GM06990 (cell line): ENCODE measurements around the gene MAPKAP1.
A peak's percentile ranks its signal among the peaks of the same experiment; 100 is the strongest.

ENCODE experiments used
- DNase-seq: peaks from one replicate; pipeline ENCODE4 v3.0.0-alpha.2; 2011; ENCODE audit not compliant: insufficient read length; ENCODE audit errors: extremely low read depth
- H3K27me3 ChIP-seq: replicated peaks from 2 replicates; pipeline ENCODE4 v1.6.0; 2011; ENCODE audit warnings: low read length; ENCODE audit not compliant: control insufficient read depth, insufficient read depth
- H3K36me3 ChIP-seq: 2 replicates; pipeline ENCODE4 v1.5.1; 2011; ENCODE audit warnings: low read length; ENCODE audit not compliant: control insufficient read depth, insufficient read depth
- H3K4me3 ChIP-seq: replicated peaks from 2 replicates; pipeline ENCODE4 v1.5.1; 2011; ENCODE audit warnings: low read depth, mild to moderate bottlenecking, control low read depth, low read length
- CTCF ChIP-seq: IDR thresholded peaks from 2 replicates; pipeline ENCODE4 v1.5.1; 2011; ENCODE audit warnings: low read length, control low read depth, mild to moderate bottlenecking, inconsistent platforms; ENCODE audit not compliant: insufficient read depth, poor library complexity, severe bottlenecking

MAPKAP1 gene

GRCh38 chr9:125639057-125639456 lies 68.0 kb downstream of the MAPKAP1 start:
- no peak for DNase-seq
- Histone ChIP-seq H3K36me3 (no peaks in the 10 kb centered on the region), H3K4me3 (no peak overlapping the region), H3K27me3 (no peaks in the 10 kb centered on the region)
- no peak for TF ChIP-seq CTCF

- Histone ChIP-seq H3K4me3 (no peak overlapping the region), H3K27me3 (no peaks in the 10 kb centered on the region), H3K36me3 (no peaks in the 10 kb centered on the region)
- no peak for TF ChIP-seq CTCF
- DNase-seq = no peak
Measured at GRCh38 chr9:125638239-125639045, 68.6 kb downstream of the MAPKAP1 start.

- DNase-seq = no peak
- H3K27me3 ChIP-seq = no peaks in the 10 kb centered on the region
- H3K36me3 ChIP-seq = no peaks in the 10 kb centered on the region
- no peak overlapping the region for H3K4me3 ChIP-seq
- TF ChIP-seq CTCF = no peak
Measured at GRCh38 chr9:125637241-125637640, 69.8 kb downstream of the MAPKAP1 start.

- Histone ChIP-seq H3K27me3 (no peaks in the 10 kb centered on the region), H3K36me3 (no peaks in the 10 kb centered on the region), H3K4me3 (no peak overlapping the region; the same call in 1 of the 2 replicates)
- TF ChIP-seq CTCF = no peak
- DNase-seq = no peak
Measured at GRCh38 chr9:125635888-125636287, 71.1 kb downstream of the MAPKAP1 start.

GRCh38 chr9:125634040-125634717 lies 72.8 kb downstream of the MAPKAP1 start:
- no peak overlapping the region for H3K4me3 ChIP-seq
- H3K36me3 ChIP-seq = no peaks in the 10 kb centered on the region
- peak; percentile 70 for DNase-seq
- no peak for TF ChIP-seq CTCF
- no peaks in the 10 kb centered on the region for H3K27me3 ChIP-seq
